IMR-90 (cell line): ENCODE measurements around the gene SLC24A2. TPM values are rescaled to one million over a fixed set of nuclear protein-coding genes. Genes with fewer than 3 reads are reported as not detected.

Experiments
- ATAC-seq: fragments of 200-7000 bp; cut with Tn5 transposase; 2 replicates; pipeline ENCODE4 v1.9.1; 2020; ENCODE audit warnings: low read depth, mild to moderate bottlenecking, moderate library complexity
- BruUV-seq: library from RNA; stranded (reverse); fragments of 400-500 nt; replicated peaks from 2 replicates; lab custom pipeline; 2021; lab: Mats Ljungman, UMichigan
- CTCF ChIA-PET: fragments of 300-600 bp; formaldehyde crosslinking; extraction: SDS; loops from one replicate; lab custom pipeline; 2021; ENCODE audit warnings: antibody characterized with exemption; lab: Yijun Ruan, JAX
- POLR2A ChIA-PET: fragments of 300-600 bp; sonication (Branson Sonifier 250); formaldehyde crosslinking; loops from one replicate; lab custom pipeline; 2022; ENCODE audit warnings: antibody characterized with exemption; ENCODE audit not compliant: unreplicated experiment; lab: Charles Lee
- DNase-seq: peaks from one replicate; pipeline ENCODE4 v3.0.0; 2013
- H2AFZ ChIP-seq: replicated peaks from 2 replicates; pipeline ENCODE3; 2013; ENCODE audit warnings: low read length, mild to moderate bottlenecking; ENCODE audit not compliant: poor library complexity
- H2AK5ac ChIP-seq: 2 replicates; pipeline ENCODE4 v1.6.1; 2013; ENCODE audit warnings: low read depth, low read length, inconsistent platforms
- H2AK9ac ChIP-seq: replicated peaks from 2 replicates; pipeline ENCODE3; 2013; ENCODE audit warnings: mild to moderate bottlenecking, low read depth, low read length, moderate library complexity; ENCODE audit not compliant: poor library complexity
- H2BK120ac ChIP-seq: 2 replicates; pipeline ENCODE4 v1.6.1; 2013; ENCODE audit warnings: low read depth, low read length, inconsistent platforms
- H2BK15ac ChIP-seq: 3 replicates; pipeline ENCODE4 v1.6.1; 2013; ENCODE audit warnings: low read depth, low read length, inconsistent platforms
- H2BK20ac ChIP-seq: 2 replicates; pipeline ENCODE4 v1.6.1; 2013; ENCODE audit warnings: low read depth, mild to moderate bottlenecking, inconsistent platforms, low read length, moderate library complexity
- H2BK5ac ChIP-seq: 2 replicates; pipeline ENCODE4 v1.6.1; 2013; ENCODE audit warnings: mild to moderate bottlenecking, low read depth, low read length, inconsistent platforms; ENCODE audit not compliant: poor library complexity, severe bottlenecking
- H3K14ac ChIP-seq: replicated peaks from 2 replicates; pipeline ENCODE4 v1.6.1; 2013; ENCODE audit warnings: low read depth, low read length, inconsistent platforms
- H3K18ac ChIP-seq: 2 replicates; pipeline ENCODE4 v1.6.1; 2013; ENCODE audit warnings: low read depth, low read length, control low read depth
- H3K23ac ChIP-seq: 2 replicates; pipeline ENCODE4 v1.6.1; 2013; ENCODE audit warnings: low read depth, low read length, inconsistent platforms
- H3K27ac ChIP-seq: 2 replicates; pipeline ENCODE4 v1.5.1; 2013; ENCODE audit warnings: mild to moderate bottlenecking, control low read depth, low read length; ENCODE audit not compliant: insufficient read depth
- H3K27me3 ChIP-seq: 2 replicates; pipeline ENCODE4 v1.6.1; 2013; ENCODE audit warnings: low read length; ENCODE audit not compliant: control insufficient read depth, insufficient read depth
- H3K36me3 ChIP-seq: 2 replicates; pipeline ENCODE4 v1.6.1; 2013; ENCODE audit warnings: low read length, mixed read lengths; ENCODE audit not compliant: control insufficient read depth, insufficient read depth
- H3K4ac ChIP-seq: 2 replicates; pipeline ENCODE4 v1.6.1; 2013; ENCODE audit warnings: low read depth, low read length, inconsistent platforms
- H3K4me1 ChIP-seq: 2 replicates; pipeline ENCODE4 v1.6.1; 2013; ENCODE audit warnings: low read length, mixed read lengths; ENCODE audit not compliant: control insufficient read depth, insufficient read depth
- H3K4me2 ChIP-seq: 2 replicates; pipeline ENCODE4 v1.6.1; 2013; ENCODE audit warnings: low read depth, mild to moderate bottlenecking, control low read depth, low read length, moderate library complexity
- H3K4me3 ChIP-seq: 2 replicates; pipeline ENCODE4 v1.5.1; 2013; ENCODE audit warnings: low read depth, mild to moderate bottlenecking, control low read depth, low read length, moderate library complexity; ENCODE audit not compliant: insufficient read depth
- H3K56ac ChIP-seq: 2 replicates; pipeline ENCODE4 v1.6.1; 2013; ENCODE audit warnings: low read length, inconsistent platforms; ENCODE audit not compliant: insufficient read depth; ENCODE audit errors: extremely low read depth
- H3K79me1 ChIP-seq, 2 experiments: 2 replicates each; pipeline ENCODE4 v1.6.1; 2013; ENCODE audit warnings: low read length in 2 of 2, inconsistent platforms in 1 of 2, low read depth in 1 of 2
- H3K9ac ChIP-seq: 2 replicates; pipeline ENCODE4 v1.6.1; 2013; ENCODE audit warnings: low read depth, low read length, control low read depth
- H3K9me1 ChIP-seq: 2 replicates; pipeline ENCODE4 v1.6.1; 2013; ENCODE audit warnings: low read length, inconsistent platforms; ENCODE audit not compliant: insufficient read depth
- H3K9me3 ChIP-seq: 2 replicates; pipeline ENCODE4 v1.6.1; 2013; ENCODE audit warnings: low read length; ENCODE audit not compliant: control insufficient read depth, insufficient read depth
- H4K20me1 ChIP-seq: 2 replicates; pipeline ENCODE4 v1.6.1; 2013; ENCODE audit warnings: low read length, inconsistent platforms; ENCODE audit not compliant: insufficient read depth
- H4K5ac ChIP-seq: 2 replicates; pipeline ENCODE4 v1.6.1; 2013; ENCODE audit warnings: mild to moderate bottlenecking, low read depth, low read length, control low read depth
- H4K8ac ChIP-seq, 2 experiments: 2 replicates each; pipeline ENCODE4 v1.6.1; 2013; ENCODE audit warnings: low read depth in 2 of 2, low read length in 2 of 2, control low read depth in 1 of 2, inconsistent platforms in 1 of 2
- H4K91ac ChIP-seq: 2 replicates; pipeline ENCODE4 v1.6.1; 2013; ENCODE audit warnings: low read depth, low read length, inconsistent platforms; ENCODE audit not compliant: insufficient read depth
- BHLHE40 ChIP-seq: fragments of 150-350 bp; IDR thresholded peaks from 2 replicates; pipeline ENCODE4 v1.6.1; 2016; ENCODE audit warnings: mild to moderate bottlenecking, low read depth, low read length
- CEBPB ChIP-seq: IDR thresholded peaks from 2 replicates; pipeline ENCODE4 v1.6.1; 2012; ENCODE audit warnings: low read depth, low read length, improper control_type of control experiment
- CHD1 ChIP-seq: IDR thresholded peaks from 2 replicates; pipeline ENCODE4 v1.6.1; 2012; ENCODE audit warnings: low read depth, low read length, improper control_type of control experiment
- CTCF ChIP-seq: conservative IDR thresholded peaks from 2 replicates; pipeline ENCODE4 v1.5.1; 2012; ENCODE audit warnings: mild to moderate bottlenecking, low read depth, low read length, improper control_type of control experiment
- ELK1 ChIP-seq: fragments of 150-350 bp; IDR thresholded peaks from 2 replicates; pipeline ENCODE4 v1.6.1; 2016; ENCODE audit warnings: low read depth, mild to moderate bottlenecking, low read length, moderate library complexity, borderline replicate concordance
- FOS ChIP-seq: fragments of 150-350 bp; IDR thresholded peaks from 2 replicates; pipeline ENCODE4 v1.6.1; 2016; ENCODE audit warnings: low read depth, low read length
- MAFK ChIP-seq: IDR thresholded peaks from 2 replicates; pipeline ENCODE4 v1.6.1; 2012; ENCODE audit warnings: low read depth, low read length, improper control_type of control experiment
- MAZ ChIP-seq: IDR thresholded peaks from 2 replicates; pipeline ENCODE4 v1.6.1; 2012; ENCODE audit warnings: low read depth, mild to moderate bottlenecking, low read length, improper control_type of control experiment, moderate library complexity, borderline replicate concordance
- MXI1 ChIP-seq: IDR thresholded peaks from 2 replicates; pipeline ENCODE4 v1.6.1; 2012; ENCODE audit warnings: low read depth, mild to moderate bottlenecking, low read length, moderate library complexity, borderline replicate concordance
- NFE2L2 ChIP-seq: fragments of 150-350 bp; IDR thresholded peaks from 2 replicates; pipeline ENCODE4 v1.6.1; 2016; ENCODE audit warnings: low read depth, mild to moderate bottlenecking, low read length
- POLR2A ChIP-seq: IDR thresholded peaks from 2 replicates; pipeline ENCODE4 v1.6.1; 2012; ENCODE audit warnings: mild to moderate bottlenecking, low read depth, low read length
- RAD21 ChIP-seq: IDR thresholded peaks from 2 replicates; pipeline ENCODE4 v1.6.1; 2012; ENCODE audit warnings: low read length, improper control_type of control experiment
- RCOR1 ChIP-seq: IDR thresholded peaks from 2 replicates; pipeline ENCODE4 v1.6.1; 2012; ENCODE audit warnings: mild to moderate bottlenecking, low read length, improper control_type of control experiment; ENCODE audit not compliant: insufficient replicate concordance
- RFX5 ChIP-seq: IDR thresholded peaks from 2 replicates; pipeline ENCODE4 v1.8.0; 2012; ENCODE audit warnings: low read depth, mild to moderate bottlenecking, low read length, moderate library complexity
- SMC3 ChIP-seq: fragments of 150-350 bp; IDR thresholded peaks from 2 replicates; pipeline ENCODE4 v1.6.1; 2016; ENCODE audit warnings: low read depth, mild to moderate bottlenecking, antibody characterized with exemption, low read length, moderate library complexity
- WGBS, 2 experiments: methylation state at CpG; one replicate each; pipeline versions ENCODE4 v1.1.5 to v1.1.7; 2013; ENCODE audit warnings: missing lambda C conversion rate in 2 of 2; ENCODE audit not compliant: insufficient read length in 1 of 2; ENCODE audit errors: extremely low coverage in 2 of 2; 5-methylcytosine and 5-hydroxymethylcytosine counted together
- dilution Hi-C: fragments of 300-500 bp; cut with HindIII; formaldehyde crosslinking; loops from one replicate; pipeline ENCODE4 v1.14.3; 2018; ENCODE audit warnings: low sequenced_read_pairs; ENCODE audit not compliant: unreplicated experiment
- in situ Hi-C: fragments of 300-500 bp; cut with MboI; formaldehyde crosslinking; loops from 3 replicates; pipeline ENCODE4 v1.14.3; 2019; ENCODE audit warnings: low sequenced_read_pairs, inconsistent platforms, mixed read lengths
- intact Hi-C: fragments of 100-400 bp; cut with micrococcal nuclease; formaldehyde crosslinking; loops from 2 replicates; pipeline ENCODE4 v1.10.0; 2022
- polyA plus RNA-seq, 3 experiments: library from polyadenylated mRNA; depleted of rRNA; stranded (reverse); fragments of >200 nt; gene quantifications; 2 replicates each; pipeline ENCODE4 v1.2.3, GENCODE V29; 2012; ENCODE audit warnings: low replicate concordance in 1 of 3
- total RNA-seq: library from RNA; depleted of rRNA; stranded (reverse); fragments of >200 nt; gene quantifications from 2 replicates; pipeline ENCODE4 v1.2.3, GENCODE V29; 2012
- TF ChIP-seq, protein P1 (sequence below): fragments of 150-350 bp; IDR thresholded peaks from 2 replicates; pipeline ENCODE4 v1.6.1; 2017; ENCODE audit warnings: mild to moderate bottlenecking, antibody characterized with exemption, low read length, low read depth

Gene SLC24A2
- total and polyA plus RNA-seq, 2 of the 4 experiments (the other 2 are of a cell fraction), result not detected

GRCh38 chr9:19785230-19785629 is 3.6 kb downstream of the SLC24A2 start:
- H2AK5ac ChIP-seq, result no peak overlapping the region
- POLR2A ChIA-PET, result no interaction called here
- no peak for TF ChIP-seq MXI1
- TF ChIP-seq, protein P1, sequence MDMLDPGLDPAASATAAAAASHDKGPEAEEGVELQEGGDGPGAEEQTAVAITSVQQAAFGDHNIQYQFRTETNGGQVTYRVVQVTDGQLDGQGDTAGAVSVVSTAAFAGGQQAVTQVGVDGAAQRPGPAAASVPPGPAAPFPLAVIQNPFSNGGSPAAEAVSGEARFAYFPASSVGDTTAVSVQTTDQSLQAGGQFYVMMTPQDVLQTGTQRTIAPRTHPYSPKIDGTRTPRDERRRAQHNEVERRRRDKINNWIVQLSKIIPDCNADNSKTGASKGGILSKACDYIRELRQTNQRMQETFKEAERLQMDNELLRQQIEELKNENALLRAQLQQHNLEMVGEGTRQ, result no peak
- TF ChIP-seq BHLHE40, result no peak
- TF ChIP-seq NFE2L2, result no peak
- TF ChIP-seq MAZ, result no peak
- TF ChIP-seq CEBPB, result no peak
- TF ChIP-seq ELK1, result no peak
- no peak for TF ChIP-seq POLR2A
- TF ChIP-seq RFX5, result no peak
- no peak for TF ChIP-seq CTCF
- no peak for TF ChIP-seq RCOR1
- no peak for TF ChIP-seq MAFK
- TF ChIP-seq RAD21, result no peak
- no peak for TF ChIP-seq SMC3
- TF ChIP-seq FOS, result no peak
- no peak for TF ChIP-seq CHD1
- no peak overlapping the region for H4K8ac ChIP-seq
- no peak overlapping the region for H3K4me3 ChIP-seq
- no peak overlapping the region for H4K91ac ChIP-seq
- no peaks in the 10 kb centered on the region for H3K4me1 ChIP-seq
- H3K36me3 ChIP-seq, result no peaks in the 10 kb centered on the region
- H3K23ac ChIP-seq, result no peak overlapping the region
- H2AK9ac ChIP-seq, result no peak overlapping the region
- no peak overlapping the region for H2BK20ac ChIP-seq
- no peak overlapping the region for H3K18ac ChIP-seq
- dilution Hi-C loops, result no loop called here
- in situ Hi-C loops, result no loop called here
- no peak overlapping the region for H3K14ac ChIP-seq
- BruUV-seq, result no TSS peak
- H3K4ac ChIP-seq, result no peak overlapping the region
- no peak overlapping the region for H4K5ac ChIP-seq
- CTCF ChIA-PET, result no interaction called here
- ATAC-seq (no peak), DNase-seq (no peak)
- H2BK5ac ChIP-seq, result no peak overlapping the region
- H2BK15ac ChIP-seq, result no peak overlapping the region
- no peak overlapping the region for H3K9ac ChIP-seq
- no peaks in the 10 kb centered on the region for H3K79me1 ChIP-seq
- intact Hi-C loops, result no loop called here
- no peak overlapping the region for H2AFZ ChIP-seq
- H3K27ac ChIP-seq, result no peak overlapping the region
- no peaks in the 10 kb centered on the region for H3K9me3 ChIP-seq
- H3K4me2 ChIP-seq, result no peak overlapping the region
- no peak overlapping the region for H2BK120ac ChIP-seq
- WGBS, 2 experiments, result no CpG with 5 or more reads among the region's 1 CpG
- no peaks in the 10 kb centered on the region for H4K20me1 ChIP-seq
- H3K56ac ChIP-seq, result no peak overlapping the region
- H3K9me1 ChIP-seq, result no peaks in the 10 kb centered on the region
- H3K27me3 ChIP-seq, result peaks cover 12% of the 10 kb centered on the region
